HG02610 (cell line): Measurements from ENCODE around the gene PACRG.

Source experiments
- ATAC-seq: cut with Tn5 transposase; IDR thresholded peaks from one replicate; pipeline ENCODE4 v1.9.1; 2021; ENCODE audit warnings: mild to moderate bottlenecking, moderate library complexity; ENCODE audit not compliant: unreplicated experiment

The PACRG gene

GRCh38 chr6:163165155-163165910 is 437.6 kb downstream of the PACRG start:
- no peak for ATAC-seq

DNA sequence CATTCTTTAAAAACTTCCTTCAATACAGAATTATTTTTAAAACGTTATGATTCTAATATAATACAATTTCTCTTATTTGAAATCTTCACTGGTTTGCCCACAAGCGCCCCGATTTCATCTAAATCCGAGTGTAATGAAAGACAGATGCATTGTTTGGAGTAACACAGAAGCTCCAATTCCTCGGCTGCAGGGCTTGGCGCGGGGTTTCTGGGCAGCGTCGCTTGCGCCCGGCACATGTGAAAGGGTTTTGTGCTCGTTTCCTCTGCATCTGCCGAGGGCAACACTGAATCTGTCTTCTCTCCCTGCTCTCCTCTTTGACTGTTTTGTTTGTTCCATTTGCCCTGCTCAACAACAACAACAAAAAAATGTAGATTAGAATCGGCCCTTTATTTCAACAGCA is 438.1 kb downstream of the PACRG start:
- no peak for ATAC-seq

- no peak for ATAC-seq
Observed at GRCh38 chr6:163166507-163166906, 438.7 kb downstream of the PACRG start.

- ATAC-seq: no peak
Observed at GRCh38 chr6:163169521-163169920, 441.7 kb downstream of the PACRG start.

- ATAC-seq: no peak
Observed at GRCh38 chr6:163170294-163170883, 442.6 kb downstream of the PACRG start.

- no peak for ATAC-seq
Observed at GRCh38 chr6:163173741-163174140, 446.0 kb downstream of the PACRG start.

GRCh38 chr6:163175301-163175700 is 447.5 kb downstream of the PACRG start:
- no peak for ATAC-seq

DNA sequence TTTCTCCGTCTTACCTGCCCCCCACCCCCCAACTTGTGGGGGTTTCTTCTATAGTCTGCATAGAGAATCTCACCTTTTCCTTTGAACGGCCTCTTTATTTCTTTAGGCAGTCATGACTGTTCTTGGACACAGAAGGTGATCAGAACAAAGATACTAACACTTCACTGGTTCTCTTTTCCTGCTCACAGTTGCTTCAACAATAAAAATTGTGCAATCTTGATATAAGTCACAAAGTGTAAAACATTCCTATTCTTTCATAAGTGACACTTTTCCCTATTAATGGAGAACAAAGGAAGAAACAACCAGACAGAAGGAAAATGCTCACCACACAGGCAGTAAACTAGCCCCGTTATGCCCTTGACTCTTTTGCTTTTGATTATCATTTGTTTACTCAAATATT is 448.3 kb downstream of the PACRG start:
- no peak for ATAC-seq

DNA sequence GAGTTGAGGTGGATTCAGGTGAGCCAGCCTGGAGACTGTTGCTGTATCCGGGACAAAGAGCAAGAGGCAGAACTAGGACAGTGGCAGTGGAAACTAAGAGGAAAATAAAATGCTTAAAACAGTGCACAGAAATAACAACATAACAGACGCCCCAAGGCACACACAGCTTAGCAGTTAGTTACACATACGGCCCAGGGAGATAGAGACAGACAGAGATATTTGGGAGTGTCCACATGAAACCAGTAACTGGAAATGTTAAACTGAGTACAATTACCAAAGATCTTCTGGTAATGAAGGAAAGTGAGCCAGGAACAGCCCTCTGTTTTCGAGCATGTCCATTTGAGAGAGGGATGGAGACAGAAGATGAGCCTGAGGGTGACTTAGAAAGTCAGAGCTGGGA is 449.2 kb downstream of the PACRG start:
- no peak for ATAC-seq

DNA sequence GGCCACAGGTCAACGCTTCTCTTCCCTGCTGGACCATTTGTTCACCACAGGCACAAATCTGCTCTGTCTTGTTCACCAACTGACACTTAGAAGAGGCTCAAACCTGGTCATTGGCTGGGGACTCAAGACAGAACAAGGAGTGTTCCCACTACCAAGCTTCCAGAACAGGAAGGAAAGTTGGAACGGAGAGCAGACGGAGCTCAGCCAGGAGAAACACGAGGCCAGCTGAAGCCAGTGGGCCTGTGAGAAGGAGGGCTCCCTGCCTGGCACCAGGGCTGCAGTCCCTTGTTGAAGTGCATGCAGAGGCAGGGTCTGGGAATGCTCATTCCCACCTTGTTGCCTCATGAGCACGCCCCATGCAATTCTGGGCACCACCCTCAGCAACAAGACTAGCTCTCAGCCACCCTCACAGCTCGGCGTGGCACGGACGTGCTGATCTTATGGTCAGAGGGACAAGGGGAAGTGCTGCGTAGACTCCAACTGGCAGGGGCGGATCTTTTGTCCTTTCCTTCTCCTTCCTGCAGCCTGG is 450.2 kb downstream of the PACRG start:
- ATAC-seq: no peak

GRCh38 chr6:163179061-163179460 is 451.3 kb downstream of the PACRG start:
- ATAC-seq: no peak

- no peak for ATAC-seq
Observed at GRCh38 chr6:163179721-163180120, 451.9 kb downstream of the PACRG start.

DNA sequence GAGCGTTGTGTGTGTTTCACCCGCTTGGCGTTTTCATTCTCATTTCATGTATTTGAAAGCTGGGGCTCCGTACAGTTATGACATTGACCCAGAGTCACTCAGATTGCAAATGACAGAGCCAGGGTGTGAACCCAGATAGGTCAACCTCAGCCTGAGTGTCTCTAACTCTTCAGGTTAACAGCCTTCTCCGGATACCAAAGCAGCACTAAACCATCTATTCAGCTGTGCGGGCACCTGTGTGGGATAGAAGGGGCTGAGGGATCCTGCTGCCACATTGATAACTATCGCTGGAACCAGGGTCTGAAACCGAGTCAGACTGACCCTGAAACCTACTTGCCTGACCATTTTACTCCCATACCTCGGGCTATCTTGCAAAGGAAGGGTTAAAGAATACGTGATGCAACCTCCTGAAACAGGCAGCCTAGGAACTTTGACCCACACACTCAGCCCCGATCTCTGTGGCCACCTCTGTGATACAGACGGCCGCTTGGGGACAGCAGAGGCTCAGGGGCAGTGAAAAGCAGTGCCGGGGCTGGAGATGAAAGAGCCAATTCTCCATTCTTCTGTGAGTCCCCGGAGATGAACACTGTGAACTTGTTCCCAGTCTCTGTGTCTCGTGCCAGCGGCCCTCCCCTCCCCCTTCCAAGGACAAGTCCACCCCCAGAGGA is 453.2 kb downstream of the PACRG start:
- no peak for ATAC-seq

DNA sequence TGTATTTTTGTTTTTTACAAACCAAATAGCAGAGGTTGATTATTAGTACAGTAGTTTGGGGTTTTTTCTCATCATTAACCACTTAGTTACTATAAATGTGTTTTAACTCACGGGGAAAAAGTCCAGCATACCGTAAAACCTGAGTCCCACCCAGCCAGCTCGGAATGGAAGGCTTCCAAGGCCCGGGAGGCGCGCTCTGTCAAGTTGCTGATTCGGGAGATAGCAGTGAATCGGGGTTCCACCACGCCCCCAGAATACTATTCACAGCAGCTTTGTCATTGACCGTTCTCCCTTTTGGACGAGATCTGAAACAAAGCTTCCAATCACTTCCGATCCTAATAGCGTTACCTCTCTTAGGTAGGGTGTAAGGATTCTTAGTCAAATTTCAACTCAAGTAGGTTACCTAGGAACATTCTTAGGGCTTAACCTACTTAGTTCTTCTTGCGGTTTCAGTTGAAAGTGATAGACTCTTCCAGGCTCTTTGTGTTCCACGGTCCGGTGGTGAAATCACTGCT is 453.9 kb downstream of the PACRG start:
- ATAC-seq: no peak

DNA sequence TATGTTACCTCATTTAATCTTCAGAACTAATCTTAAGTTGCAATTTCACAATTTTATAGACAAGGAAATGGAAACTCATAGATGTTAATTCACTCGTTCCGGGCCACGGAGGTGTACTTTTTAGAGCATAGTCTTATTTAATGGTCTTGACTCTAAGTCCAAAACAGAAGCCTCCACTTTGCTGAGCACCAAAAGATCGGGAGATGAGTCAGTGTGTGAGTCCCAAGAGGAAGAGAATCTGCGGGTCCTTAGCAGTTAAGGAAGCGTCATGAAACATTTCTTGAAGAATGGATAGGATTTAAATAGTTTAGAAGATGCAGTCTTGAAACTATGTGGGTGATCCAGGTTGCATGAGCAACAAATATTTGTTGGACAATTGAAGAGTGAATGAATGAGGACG is 454.9 kb downstream of the PACRG start:
- ATAC-seq: no peak

DNA sequence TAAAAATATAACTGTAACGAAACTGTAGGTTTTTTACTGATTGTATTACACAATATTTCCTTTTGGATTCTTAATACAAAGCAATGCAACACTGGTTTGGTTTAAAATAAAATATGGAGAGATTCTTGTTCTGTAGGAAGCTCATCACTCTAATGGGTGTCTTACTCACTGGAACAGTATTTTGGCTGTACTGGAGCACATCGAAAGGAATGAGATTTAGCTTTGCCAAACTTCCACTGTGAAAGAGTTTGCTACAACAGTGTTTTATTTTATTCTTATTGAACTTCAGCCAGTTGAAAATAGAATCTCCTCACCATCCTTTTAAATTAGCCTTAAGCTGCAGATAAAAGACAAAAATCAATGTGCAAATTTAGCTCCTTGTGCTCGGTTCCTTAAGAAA is 456.0 kb downstream of the PACRG start:
- no peak for ATAC-seq

GRCh38 chr6:163185744-163186143 is 458.0 kb downstream of the PACRG start:
- ATAC-seq: no peak

DNA sequence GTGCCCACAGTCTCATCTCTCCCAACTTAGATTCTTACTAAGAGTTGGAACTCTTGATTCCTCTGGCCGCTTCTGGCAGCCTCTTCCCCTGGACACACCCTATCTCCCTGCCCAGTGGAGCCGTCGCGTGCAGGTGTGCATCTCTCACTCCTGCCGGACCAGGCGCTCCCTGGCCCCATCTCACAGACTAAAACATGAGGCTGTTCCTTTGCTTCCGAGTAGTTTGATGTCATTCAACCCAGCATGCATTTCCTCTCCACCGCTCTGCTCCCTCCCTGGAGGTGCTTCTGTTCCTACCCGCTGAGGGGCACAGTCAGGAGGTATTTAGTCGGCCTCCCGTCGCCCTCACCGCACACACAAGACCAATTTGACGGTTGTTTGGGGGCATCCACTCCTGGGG is 458.8 kb downstream of the PACRG start:
- ATAC-seq: no peak

- no peak for ATAC-seq
Observed at GRCh38 chr6:163187201-163187600, 459.4 kb downstream of the PACRG start.

DNA sequence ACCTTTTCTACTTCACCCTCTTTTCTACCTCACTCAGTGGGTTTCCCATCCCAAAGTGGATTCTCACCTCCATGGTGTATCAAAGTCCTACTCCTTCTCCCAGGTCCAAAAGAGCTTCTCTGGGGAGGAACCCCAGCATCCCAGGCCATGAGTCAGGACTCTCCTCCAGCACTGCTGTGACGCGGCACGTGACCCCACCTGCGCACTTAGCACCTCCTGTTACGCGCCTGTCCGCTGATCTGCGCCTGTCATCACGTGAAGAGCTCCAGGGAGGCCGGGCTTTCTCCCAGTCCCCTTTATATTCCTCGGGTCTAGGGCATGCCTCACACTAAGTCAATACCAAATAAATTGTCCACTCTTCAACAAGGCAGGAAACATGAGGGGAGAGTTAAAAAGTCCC is 459.8 kb downstream of the PACRG start:
- ATAC-seq: no peak

GRCh38 chr6:163188746-163189145 is 461.0 kb downstream of the PACRG start:
- ATAC-seq: no peak

GRCh38 chr6:163189609-163190008 is 461.8 kb downstream of the PACRG start:
- no peak for ATAC-seq
